Measurements from ENCODE around the gene PER2. TPM values are rescaled to one million over a fixed set of nuclear protein-coding genes. Genes with fewer than 3 reads are reported as not detected.
"Not testable (repeated sequence)": the region's sequence is repeated elsewhere in the genome, so short reads cannot be mapped to it uniquely, and the experiment has no call there.

Gene PER2
- total RNA-seq, 1 experiment from 2014 or later: 4.0 TPM

DNA sequence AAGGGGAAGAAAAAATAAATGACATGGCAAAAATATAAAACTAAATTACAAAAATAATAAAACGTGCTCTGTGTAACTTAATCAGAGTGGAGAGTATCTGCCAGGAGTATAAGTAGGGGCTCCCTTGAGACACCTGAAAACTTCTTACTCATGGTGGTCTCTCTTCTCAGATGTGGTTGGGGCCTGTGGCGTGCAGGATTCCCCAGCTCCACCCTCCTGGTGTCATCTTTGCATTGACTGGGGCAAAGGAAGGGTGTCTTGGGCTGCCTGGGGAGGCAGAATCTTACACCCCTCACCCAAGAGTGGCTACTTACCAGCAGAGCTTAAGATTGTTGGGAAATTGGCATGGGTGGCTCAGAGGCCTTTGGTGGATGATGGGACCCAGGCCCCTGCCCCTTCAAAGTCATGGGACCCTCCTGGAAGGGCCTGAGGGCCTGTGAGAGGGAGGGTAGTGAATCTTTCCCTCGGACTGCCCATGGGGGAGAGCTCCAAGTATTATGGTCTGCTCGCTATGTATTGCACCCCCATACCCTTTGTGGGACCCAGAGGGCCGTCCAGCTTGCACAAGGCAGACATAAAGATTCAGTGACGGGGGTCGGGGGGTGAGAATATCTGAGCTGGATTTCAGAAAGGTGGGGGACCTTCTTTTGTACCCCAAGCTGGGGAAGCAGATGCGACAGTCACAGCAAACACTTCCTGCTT is 25.0 kb upstream of the PER2 start:
- no peak for DNase-seq (ENCODE audit: low read depth)

DNA sequence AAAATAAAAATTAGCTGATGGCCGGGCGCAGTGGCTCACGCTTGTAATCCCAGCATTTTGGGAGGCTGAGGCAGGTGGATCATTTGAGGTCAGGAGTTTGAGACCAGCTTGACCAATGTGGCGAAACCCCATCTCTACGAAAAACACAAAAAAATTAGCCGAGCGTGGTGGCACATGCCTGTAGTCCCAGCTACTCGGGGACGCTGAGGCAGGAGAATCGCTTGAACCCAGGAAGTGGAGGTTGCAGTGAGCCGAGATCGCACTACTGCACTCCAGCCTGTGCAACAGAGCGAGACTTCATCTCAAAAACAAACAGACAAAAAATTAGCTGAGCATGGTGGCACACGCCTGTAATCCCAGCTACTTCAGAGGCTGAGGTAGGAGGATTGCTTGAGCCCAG is 22.3 kb upstream of the PER2 start:
- DNase-seq (ENCODE audit: low read depth): not testable (repeated sequence)

DNA sequence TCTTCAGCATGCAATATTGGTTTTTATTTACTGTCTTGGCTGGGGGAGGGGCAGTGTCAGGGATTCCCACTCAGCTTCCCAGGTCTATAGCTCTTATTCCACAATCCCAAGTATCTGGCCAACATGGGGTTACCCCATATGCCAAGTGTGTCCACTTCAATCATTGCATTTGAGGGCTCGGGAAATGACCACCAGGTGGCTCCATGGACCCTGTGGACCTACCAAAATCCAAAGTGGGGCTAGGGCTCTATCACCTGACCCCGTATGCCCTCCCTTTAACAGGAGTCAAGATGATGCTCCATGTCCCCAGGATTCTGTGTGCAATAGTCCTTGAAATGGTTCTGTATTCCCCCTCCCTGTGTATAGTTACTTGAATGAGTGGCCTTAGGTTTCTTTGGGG is 19.8 kb upstream of the PER2 start:
- peak; percentile 15 for DNase-seq (ENCODE audit: low read depth)

DNA sequence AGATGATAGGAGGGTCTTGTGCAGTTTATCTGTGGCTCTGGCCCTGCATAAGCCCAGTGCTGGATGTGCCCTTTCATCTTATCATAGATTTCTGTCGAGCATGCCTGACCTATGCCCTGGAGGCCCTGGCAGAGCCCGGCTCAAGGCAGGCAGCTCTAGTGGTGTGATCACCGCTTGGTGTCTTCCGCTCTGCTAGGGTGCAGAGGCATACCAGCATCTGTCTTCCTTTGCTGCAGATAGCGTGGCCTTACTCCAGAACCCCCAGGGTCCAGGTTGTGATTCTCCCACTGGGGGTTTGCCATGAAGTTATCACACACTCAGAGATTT is 18.2 kb upstream of the PER2 start:
- DNase-seq (ENCODE audit: low read depth): no peak

DNA sequence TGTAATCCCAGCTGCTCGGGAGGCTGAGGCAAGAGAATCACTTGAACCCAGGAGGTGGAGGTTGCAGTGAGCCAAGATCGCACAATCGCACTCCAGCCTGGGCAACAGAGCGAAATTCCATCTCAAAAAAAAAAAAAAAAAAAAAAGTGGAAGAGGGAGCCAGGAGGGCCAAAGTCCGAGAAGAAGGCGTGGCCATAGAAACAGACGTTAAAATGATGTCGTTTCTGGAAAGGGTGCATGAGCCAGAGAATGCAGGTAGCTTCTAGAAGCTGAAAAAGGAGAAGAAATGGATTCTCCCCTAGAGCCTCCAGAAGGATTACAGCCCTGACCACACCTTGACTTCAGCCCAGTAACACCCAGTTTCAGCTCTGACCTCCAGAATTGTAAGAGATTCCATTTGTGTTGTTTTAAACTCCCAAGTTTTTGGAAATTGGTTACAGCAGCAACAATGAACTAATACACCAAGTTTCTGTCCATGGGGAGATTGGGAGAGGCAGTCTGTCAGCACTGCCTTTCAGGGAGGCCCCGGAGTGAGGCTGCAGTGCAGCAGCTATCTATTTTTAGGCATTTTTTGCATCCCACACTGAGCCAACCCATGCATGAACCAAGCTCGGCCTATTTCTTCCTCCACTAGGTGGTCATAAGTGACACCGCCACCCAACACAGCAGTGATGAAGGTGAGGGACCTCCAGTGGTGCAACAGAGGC is 17.7 kb upstream of the PER2 start:
- no peak for DNase-seq (ENCODE audit: low read depth)

DNA sequence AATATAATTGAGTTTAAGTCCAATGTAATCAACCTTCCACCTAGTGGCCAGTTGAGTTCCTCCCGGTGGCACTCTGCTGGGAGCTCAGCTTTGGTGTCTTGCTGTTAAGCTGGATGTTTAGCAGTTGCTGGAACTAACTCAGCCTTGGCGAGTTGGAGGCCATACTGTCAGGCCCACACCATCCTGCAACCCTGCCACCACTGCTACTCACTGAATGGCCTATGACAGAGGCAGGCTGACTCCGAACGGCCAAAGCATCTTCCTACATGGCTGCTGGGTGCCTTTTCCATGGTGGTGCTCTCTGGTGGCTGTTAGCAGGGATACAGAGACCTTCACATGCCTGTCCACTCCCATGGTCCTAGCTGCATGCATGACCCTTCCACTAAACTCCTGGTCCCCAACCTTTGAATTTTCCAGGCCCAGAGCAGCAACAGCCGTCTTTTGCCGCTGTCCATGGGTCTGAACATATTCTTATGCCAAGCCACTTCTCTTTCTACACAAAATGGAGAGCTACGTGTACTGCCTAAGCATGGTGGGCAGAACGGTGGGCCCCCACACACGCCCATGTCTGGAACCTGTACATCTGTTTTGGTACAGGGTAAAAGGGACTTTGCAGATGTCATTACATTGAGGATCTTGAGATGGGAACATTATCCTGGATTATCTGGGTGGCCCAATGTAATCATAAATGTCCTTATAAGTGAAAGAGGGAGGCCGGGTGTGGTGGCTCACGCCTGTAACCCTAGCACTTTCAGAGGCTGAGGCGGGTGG is 16.9 kb upstream of the PER2 start:
- DNase-seq (ENCODE audit: low read depth): peak; percentile 15

DNA sequence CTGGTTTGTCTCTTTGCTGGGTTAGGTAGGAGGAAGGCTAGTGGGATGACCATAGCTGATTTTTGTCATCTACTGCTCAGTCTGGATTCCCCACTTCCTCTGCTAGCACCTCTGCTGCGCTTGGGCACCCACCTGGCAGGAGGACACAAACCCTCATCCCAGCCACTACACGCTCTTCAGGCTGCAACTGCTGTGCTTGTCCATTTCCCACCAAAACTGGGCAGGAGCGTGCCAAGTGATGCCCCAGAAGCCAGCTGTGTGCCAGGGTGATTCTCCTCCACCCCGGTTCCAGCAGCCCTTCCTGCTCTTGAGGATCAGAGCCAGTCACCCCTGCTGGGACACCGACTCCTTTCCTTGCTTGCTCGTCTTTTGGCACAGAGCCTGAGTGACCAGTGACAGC is 15.7 kb upstream of the PER2 start:
- no peak for DNase-seq (ENCODE audit: low read depth)

DNA sequence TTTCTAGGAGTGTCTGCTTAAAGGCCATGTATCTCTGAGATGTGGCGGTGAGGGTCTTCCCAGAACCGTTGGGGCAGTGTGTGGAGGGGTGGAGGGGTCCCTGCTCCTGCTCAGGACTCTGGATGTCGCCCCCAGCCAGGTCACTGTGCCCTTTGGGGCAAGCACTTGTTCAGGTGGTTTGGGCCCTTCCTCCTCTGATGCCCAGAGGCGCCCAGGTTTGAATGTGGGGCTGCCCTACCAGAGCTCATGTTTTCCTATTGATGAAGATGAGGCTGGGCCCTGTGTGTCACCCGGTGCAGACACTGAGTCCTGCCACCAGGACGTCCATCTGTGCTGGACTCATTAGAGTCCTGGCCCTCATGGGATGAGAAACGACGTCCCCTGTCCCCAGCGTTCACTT is 14.3 kb upstream of the PER2 start:
- no peak for DNase-seq (ENCODE audit: low read depth)

DNA sequence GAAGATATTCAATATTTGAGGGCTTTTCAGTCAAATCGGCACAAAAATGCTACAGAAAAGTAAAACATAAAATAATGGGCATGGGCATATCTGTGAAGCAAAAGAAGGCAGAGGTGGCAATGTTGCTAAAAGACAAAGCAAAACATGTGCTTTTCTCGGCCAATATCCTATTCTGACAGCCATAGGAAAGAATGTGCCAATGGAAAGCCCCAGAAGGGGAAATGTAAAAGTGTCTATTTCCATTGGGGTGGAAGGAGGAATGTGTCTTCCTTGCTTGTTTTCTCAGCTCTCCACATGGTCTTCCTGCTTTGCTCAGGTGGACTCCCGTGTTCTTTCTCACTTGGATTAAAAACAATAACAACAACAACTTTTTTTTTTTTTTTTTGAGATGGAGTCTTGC is 13.7 kb upstream of the PER2 start:
- DNase-seq (ENCODE audit: low read depth): no peak

DNA sequence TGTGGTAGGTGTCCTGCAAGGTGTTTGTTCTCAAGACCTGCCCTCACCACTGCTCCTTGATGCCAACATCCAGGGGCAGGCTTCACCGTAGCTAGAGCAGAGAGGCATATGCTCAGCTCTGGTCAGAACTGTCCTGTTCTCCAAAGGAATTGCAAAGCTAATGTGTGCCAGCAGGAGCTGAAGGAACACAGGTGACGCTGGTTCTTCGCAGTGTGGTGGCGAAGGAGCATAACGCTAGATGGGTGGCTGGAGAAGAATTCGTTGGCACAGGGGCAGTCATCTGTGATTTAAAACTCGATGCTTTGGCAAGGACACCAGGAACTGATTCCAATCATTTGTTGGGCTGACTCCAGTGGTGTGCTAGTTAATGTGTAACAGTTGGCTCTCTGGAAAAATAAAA is 11.4 kb upstream of the PER2 start:
- DNase-seq (ENCODE audit: low read depth): no peak

DNA sequence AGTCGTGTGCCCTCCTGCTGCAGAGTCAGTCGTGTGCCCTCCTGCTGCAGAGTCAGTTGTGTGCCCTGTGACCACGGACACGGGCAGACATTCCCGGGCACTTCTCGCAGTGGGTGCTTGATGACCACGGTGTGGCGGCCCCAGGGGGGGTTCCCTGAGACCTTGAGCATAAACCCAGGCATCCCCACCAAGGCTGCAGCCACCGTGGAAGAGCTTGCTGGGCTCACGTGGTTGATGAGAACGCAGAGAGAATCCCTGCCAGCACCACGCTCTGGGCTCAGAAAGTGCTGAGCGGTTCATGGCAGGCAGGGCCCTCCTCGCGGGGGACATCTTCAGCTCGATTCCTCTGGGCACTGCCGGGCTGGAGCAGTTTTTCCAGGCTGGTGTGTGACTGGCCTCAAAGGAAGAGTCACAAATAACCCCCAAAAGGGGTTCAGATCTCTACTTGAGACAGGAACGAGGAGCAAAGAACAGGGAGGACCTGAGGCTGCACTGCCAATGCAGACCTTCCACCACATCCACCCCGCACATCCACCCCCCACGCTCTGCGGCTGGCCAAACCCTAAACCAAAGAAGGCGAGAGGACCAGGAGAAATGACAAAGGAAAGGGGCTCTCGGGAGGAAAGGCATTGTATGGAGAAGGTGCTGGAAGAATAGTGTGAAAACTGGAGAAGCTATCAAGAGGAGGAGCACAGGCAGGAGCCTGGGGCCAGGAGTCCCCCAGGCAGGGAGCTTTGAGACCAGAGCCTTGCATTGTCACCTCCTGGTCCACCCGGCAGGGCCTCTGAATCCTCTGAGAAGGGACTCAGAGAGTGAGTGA is 8.4 kb upstream of the PER2 start:
- no peak for DNase-seq (ENCODE audit: low read depth)

DNA sequence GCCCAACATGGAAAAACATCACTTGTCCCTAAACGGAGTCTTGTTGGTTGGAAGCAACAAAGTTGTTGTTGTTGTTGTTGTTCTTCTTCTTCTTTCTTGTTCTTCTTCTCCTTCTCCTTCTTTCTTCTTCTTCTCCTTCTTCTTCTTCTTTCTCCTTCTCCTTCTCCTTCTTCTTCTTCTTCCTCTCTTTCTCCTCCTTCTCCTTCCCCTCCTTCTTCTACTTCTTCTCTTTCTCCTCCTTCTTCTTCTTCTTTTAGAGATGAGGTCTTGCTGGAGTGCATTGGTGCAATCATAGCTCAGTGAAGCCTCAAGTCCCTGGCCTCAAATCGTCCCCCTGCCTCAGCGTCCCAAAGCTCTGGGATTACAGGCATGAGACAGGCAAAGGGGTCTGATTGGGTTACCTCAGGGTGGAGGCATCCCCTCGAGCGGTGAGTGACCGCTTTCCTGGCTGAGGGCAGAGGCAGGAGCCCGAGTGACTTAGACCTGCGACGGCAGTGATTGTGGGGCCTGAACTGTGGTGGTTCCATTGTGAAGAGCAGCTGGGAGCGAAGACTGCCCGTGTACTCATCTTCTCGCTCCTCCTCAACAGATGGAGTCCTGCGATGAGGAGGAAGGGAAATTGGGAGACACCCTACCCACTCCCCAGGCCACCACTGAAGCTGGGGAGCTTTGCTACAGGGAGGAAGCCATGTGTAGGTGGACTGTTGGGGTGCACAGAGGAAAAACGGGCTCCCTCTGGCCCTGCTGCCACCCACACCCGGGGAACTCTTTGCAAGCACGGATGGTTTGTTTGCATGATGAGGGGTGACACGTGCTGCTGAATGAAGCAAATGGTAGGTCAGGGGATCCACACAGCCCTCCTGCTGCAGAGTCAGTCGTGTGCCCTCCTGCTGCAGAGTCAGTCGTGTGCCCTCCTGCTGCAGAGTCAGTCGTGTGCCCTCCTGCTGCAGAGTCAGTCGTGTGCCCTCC is 7.0 kb upstream of the PER2 start:
- no peak for DNase-seq (ENCODE audit: low read depth)

DNA sequence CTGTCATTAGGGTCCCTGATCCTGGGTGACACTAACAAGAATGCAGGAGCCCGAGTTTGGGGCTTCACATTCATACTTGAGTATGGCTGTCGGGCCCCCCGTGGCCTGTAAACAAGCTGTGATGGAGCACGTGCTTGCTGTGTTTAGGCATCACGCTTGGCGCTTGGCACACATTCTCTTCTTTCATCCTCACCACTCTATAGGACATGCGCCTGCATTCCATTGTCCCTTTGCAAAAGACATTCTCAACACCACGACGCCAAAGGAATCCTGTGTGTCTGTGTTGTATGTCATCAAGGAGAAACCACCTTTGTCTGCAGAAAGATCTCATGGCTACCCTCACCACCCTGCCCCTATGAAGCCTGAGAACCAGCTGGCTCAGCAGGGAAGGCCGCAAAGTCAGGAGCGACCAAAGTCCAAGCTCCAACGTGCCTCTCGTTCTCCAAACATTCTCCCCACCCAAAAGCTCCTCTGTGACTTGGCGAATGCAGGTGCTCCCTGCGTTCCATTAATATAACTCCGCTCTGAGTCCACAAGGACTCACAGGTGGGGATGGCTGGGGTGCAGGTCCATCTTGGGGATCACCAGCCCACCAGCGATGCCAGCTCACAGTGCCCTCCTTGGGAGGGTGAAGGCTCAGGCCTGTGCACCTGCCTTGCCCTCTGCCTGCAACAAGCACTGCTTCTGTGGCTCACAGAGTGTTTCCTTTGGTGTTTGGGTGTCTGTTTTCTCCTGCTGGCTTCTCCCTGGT is 6.2 kb upstream of the PER2 start:
- no peak for DNase-seq (ENCODE audit: low read depth)

DNA sequence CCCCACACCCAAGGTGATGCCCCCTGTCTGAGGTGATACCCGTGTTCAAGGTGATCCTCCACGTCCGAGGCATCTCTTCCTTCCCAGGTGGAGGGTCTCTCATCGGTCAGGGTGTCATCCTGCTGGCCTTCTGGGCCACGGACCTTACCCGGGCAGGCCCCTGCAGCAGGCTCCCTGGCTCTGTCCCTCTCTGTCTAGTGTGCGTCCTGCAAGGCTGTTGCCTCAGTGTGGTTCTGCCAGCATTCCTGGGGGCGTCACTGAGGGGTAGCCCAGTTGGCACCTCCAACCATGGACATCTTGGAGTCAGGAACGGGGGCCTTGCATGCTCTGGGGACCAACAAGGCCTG is 5.6 kb upstream of the PER2 start:
- DNase-seq (ENCODE audit: low read depth): no peak

DNA sequence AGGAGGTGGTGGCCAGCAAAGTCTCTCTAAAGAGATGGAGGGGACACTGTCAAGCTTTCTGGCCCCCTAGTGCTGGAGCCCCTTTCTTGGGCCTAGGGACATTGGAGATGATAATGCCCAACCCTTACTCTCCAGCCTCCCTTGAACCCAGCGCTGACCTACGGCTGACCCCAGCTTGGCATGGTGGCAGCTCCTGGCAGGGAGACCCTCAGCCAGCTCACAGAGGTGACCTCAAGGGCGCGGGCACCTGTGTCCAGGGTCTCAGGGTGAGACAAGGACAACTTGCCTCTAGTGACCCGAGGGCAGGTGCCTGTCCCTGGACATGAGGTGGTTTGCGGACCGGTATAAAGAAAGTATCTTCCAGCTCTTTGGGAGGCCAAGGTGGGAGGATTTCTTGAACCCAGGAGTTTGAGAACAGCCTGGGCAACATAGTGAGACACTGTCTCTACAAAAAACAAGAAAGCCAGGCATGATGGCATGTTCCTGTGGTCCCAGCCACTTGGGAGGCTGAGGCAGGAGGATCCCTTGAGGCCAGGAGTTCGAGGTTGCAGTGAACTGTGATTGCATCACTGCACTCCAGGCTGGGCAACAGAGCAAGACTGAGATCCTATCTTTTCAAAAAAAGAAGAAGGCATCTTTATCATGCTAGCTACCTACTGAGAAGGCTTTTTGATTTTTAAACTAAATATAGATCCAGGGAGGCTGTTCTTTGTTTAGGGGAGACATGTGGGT is 3.3 kb upstream of the PER2 start:
- no peak for DNase-seq (ENCODE audit: low read depth)

DNA sequence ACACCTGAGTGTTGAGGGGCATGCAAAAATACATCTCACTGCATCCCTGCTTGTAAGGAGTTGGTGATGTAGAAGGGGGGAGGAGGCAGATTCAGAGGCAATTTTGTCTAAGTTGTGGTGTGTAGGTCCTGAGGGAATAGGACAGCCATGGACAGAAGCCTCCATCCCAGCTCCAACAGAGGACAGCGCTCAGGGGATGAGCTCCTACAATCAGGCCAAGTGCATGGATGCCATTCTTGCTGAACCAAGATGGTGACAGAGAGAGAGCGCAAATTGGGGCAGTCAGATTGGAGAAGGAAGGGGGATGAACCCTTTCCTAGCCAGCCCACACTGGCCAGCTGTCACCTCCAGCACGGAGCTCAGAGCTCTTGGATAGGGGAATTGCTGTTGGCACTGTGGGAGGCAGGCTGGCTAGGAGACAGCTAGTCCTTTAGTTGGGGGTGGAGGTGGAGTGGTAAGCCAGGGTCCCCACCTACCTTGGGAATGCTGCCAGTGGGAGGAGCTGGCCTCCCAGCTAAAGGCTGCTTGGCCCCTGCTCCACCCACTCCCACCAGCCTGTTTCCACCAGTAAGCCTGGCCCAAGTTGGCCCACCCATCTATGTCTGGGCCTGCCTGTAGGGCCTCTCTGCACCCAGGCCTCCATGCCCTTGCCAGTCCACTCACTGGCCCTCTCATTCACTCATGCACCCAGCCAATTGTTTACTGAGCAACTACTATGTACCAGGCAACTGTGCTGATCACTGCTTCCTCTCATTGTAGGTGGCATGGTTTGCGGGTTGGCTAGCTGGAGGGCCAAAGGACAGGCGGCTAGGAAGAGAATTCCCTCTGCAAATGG is 2.5 kb upstream of the PER2 start:
- DNase-seq (ENCODE audit: low read depth): no peak

DNA sequence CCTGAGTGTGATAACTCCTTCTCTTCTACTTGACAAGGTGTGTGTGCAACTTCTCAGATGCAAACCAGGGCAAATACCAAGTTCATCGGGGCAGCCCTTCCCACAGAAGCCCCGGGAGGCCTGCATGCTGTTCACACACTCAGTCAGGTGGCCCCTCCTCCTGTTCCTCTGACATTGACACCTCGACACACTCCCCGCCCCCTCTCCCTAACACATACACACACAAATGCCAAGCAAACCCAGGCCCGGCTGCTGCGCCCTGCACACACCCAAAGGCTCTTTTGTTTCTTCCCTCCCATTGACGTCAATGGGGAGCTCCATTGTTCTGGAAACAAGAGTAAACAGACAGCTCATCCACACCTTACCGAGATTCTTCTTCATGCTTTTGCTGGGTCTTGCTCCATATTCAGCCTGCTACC is 1.7 kb upstream of the PER2 start:
- DNase-seq (ENCODE audit: low read depth): no peak

DNA sequence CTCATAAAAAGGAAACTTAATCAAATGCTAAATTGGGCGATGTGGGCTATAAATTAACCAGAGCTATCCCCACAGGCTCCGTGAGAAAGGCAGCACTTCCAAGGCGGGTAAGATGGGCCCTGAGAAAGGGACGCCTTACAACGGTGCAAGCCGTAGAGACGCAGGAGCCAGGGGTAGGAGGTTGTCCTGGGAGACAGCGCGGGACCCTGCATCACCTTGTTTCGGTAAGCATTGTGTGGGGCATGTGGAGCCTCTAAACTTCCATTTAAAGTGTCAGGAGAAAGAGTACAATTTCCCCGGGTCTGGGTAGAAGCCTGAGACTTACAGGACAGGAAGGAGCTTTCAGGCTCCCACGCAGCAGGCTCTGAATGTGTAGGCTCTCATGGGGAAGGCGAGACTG is 1.2 kb upstream of the PER2 start:
- DNase-seq (ENCODE audit: low read depth): no peak
